ENCODE measurements around the gene PEX5.

PEX5 gene

GRCh38 chr12:7160183-7160582 is 29.3 kb upstream of the PEX5 start:
- TF ChIP-seq CTCF (IDR thresholded peaks at IDR 0.05; ENCODE audit: low read depth, low read length, missing control alignments) = no peak
- no peak overlapping the region for H3K4me3 ChIP-seq (replicated peaks; ENCODE audit: low read depth, low read length)
- no peak for DNase-seq (ENCODE audit: extremely low read depth, low read depth)

GRCh38 chr12:7161327-7161726 is 28.2 kb upstream of the PEX5 start:
- H3K4me3 ChIP-seq (replicated peaks; ENCODE audit: low read depth, low read length) = no peak overlapping the region
- no peak for DNase-seq (ENCODE audit: extremely low read depth, low read depth)
- no peak for TF ChIP-seq CTCF (IDR thresholded peaks at IDR 0.05; ENCODE audit: low read depth, low read length, missing control alignments)

- DNase-seq (ENCODE audit: extremely low read depth, low read depth) = no peak
- no peak for TF ChIP-seq CTCF (IDR thresholded peaks at IDR 0.05; ENCODE audit: low read depth, low read length, missing control alignments)
Measured at GRCh38 chr12:7161811-7162210, 27.7 kb upstream of the PEX5 start.

GRCh38 chr12:7162691-7163114 is 26.8 kb upstream of the PEX5 start:
- no peak overlapping the region for H3K4me3 ChIP-seq (replicated peaks; ENCODE audit: low read depth, low read length)
- TF ChIP-seq CTCF (IDR thresholded peaks at IDR 0.05; ENCODE audit: low read depth, low read length, missing control alignments) = peak; percentile 65
- no peak for DNase-seq (ENCODE audit: extremely low read depth, low read depth)

More at GRCh38 chr12:7161811-7162210, 27.7 kb upstream of the PEX5 start:
- no peak overlapping the region for H3K4me3 ChIP-seq (replicated peaks; ENCODE audit: low read depth, low read length)

- DNase-seq (ENCODE audit: extremely low read depth, low read depth) = no peak
- TF ChIP-seq CTCF (IDR thresholded peaks at IDR 0.05; ENCODE audit: low read depth, low read length, missing control alignments) = no peak
Measured at GRCh38 chr12:7169951-7170350, 19.5 kb upstream of the PEX5 start.

GRCh38 chr12:7171854-7172253 is 17.6 kb upstream of the PEX5 start:
- no peak for TF ChIP-seq CTCF (IDR thresholded peaks at IDR 0.05; ENCODE audit: low read depth, low read length, missing control alignments)
- DNase-seq (ENCODE audit: extremely low read depth, low read depth) = no peak
- no peak overlapping the region for H3K4me3 ChIP-seq (replicated peaks; ENCODE audit: low read depth, low read length)

More at GRCh38 chr12:7169951-7170350, 19.5 kb upstream of the PEX5 start:
- no peak overlapping the region for H3K4me3 ChIP-seq (replicated peaks; ENCODE audit: low read depth, low read length)

- TF ChIP-seq CTCF (IDR thresholded peaks at IDR 0.05; ENCODE audit: low read depth, low read length, missing control alignments) = no peak
- DNase-seq (ENCODE audit: extremely low read depth, low read depth) = no peak
- no peak overlapping the region for H3K4me3 ChIP-seq (replicated peaks; ENCODE audit: low read depth, low read length)
Measured at GRCh38 chr12:7175493-7175892, 14.0 kb upstream of the PEX5 start.

Measured in HFF-Myc (cell line).